ENCODE results near the gene ZC2HC1B.

Gene ZC2HC1B, protein sequence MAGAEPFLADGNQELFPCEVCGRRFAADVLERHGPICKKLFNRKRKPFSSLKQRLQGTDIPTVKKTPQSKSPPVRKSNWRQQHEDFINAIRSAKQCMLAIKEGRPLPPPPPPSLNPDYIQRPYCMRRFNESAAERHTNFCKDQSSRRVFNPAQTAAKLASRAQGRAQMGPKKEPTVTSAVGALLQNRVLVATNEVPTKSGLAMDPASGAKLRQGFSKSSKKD

DNA sequence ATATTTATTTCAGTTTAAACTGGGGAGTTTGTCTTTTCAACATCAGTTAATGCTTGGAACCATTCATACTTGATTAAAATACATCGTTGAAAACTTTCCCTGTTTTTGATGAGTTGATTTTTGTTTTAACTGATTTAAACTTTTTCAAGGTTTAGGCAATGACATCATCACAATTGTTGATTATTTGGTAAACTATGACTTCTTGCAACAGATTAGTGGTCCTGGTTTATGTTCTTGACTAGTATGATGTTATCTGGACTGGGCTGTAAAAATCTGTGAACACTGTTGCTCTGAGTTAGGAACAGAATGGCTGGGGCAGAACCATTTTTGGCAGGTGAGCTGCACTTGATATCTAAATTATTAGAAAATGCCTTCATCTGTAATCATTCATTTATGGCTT lies at the start of gene ZC2HC1B:
ZC2HC1B (plus strand) TSS at position 241 of the 400 bp plus-strand sequence; CDS start at position 307, 66 bp downstream.
- peaks cover 40% of the 10 kb centered on the region for H3K36me3 ChIP-seq

DNA sequence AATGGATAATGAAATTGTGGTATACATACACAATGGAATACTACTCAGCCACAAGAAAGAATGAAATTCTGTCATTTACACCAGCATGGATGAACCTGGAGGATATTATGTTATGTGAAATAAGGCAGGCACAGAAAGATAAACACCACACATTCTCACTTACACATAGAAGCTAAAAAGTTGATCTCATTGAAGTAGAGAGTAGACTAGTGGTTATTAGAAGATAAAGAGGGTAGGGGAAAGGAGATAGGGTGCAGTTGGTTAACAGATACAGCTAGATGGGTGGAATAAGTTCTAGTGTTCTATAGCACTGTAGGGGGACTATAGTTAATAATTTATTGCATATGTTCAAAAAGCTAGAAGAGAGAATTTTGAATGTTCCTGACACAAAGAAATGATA lies 46.7 kb upstream of the ZC2HC1B start:
- Histone ChIP-seq H3K4me3 (ENCODE audit: low read depth, low read length) (no peak overlapping the region), H3K9me3 (ENCODE audit: severe bottlenecking) (no peaks in the 10 kb centered on the region), H3K27ac (no peak overlapping the region), H3K27me3 (ENCODE audit: insufficient read depth, low read depth, severe bottlenecking) (no peaks in the 10 kb centered on the region), H3K36me3 (no peaks in the 10 kb centered on the region)
- TF ChIP-seq, protein P1, sequence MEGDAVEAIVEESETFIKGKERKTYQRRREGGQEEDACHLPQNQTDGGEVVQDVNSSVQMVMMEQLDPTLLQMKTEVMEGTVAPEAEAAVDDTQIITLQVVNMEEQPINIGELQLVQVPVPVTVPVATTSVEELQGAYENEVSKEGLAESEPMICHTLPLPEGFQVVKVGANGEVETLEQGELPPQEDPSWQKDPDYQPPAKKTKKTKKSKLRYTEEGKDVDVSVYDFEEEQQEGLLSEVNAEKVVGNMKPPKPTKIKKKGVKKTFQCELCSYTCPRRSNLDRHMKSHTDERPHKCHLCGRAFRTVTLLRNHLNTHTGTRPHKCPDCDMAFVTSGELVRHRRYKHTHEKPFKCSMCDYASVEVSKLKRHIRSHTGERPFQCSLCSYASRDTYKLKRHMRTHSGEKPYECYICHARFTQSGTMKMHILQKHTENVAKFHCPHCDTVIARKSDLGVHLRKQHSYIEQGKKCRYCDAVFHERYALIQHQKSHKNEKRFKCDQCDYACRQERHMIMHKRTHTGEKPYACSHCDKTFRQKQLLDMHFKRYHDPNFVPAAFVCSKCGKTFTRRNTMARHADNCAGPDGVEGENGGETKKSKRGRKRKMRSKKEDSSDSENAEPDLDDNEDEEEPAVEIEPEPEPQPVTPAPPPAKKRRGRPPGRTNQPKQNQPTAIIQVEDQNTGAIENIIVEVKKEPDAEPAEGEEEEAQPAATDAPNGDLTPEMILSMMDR (IDR thresholded peaks at IDR 0.05; ENCODE audit: low read depth, low read length): no peak
- DNase-seq: no peak

More for the DNA sequence above, at the start of gene ZC2HC1B:
- H3K27me3 ChIP-seq (ENCODE audit: insufficient read depth, low read depth, severe bottlenecking): no peaks in the 10 kb centered on the region
- H3K27ac ChIP-seq: no peak within 1 kb of the TSS
- TF ChIP-seq, protein P1 (IDR thresholded peaks at IDR 0.05; ENCODE audit: low read depth, low read length): no peak
- no peak within 1 kb of the TSS for H3K4me3 ChIP-seq (ENCODE audit: low read depth, low read length)
- DNase-seq: no peak
- H3K9me3 ChIP-seq (ENCODE audit: severe bottlenecking): no peaks in the 10 kb centered on the region

DNA sequence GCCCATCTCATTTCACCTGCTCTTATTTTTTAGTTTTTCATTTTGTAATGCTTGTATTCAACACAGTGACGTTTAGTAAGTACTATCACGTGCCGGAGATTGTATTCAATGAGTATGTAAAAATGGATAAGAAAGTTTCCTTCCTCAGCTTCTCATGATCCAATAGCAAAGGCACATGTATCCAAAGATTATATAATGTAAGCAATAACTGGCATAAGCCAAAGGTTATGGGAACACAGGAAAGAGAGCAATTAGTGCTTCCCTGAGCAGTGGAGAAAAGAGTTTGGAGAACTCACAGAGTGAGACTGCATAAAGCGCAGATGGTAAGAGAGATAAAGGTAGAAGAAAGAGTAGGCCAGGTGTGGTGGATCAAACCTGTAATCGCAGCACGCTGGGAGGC lies 42.9 kb upstream of the ZC2HC1B start:
- no peaks in the 10 kb centered on the region for H3K9me3 ChIP-seq (ENCODE audit: severe bottlenecking)
- no peaks in the 10 kb centered on the region for H3K36me3 ChIP-seq
- DNase-seq: no peak
- no peak overlapping the region for H3K27ac ChIP-seq
- TF ChIP-seq, protein P1 (IDR thresholded peaks at IDR 0.05; ENCODE audit: low read depth, low read length): no peak
- no peaks in the 10 kb centered on the region for H3K27me3 ChIP-seq (ENCODE audit: insufficient read depth, low read depth, severe bottlenecking)
- H3K4me3 ChIP-seq (ENCODE audit: low read depth, low read length): no peak overlapping the region

DNA sequence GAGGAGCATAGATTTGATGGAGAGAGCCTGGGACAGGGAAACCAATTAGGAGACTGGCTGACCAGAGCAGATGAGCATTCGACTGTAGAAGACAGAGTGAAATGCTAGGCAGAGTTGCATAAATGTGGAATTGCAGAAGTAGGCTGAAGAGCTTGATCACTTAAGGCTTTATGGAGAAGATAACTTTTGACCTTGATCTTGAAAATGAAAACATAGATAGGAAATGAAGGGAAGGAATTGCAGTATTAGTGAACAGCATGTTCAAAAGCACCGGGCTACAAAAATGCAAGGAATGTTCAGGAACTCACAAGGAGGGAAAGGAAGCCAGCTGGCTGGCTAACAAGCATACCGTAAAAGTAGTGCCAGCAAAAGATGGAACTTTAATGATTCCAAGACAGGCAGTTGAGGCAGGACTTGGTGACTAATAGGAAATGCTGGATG lies 41.7 kb upstream of the ZC2HC1B start:
- TF ChIP-seq, protein P1 (IDR thresholded peaks at IDR 0.05; ENCODE audit: low read depth, low read length): no peak
- no peak for DNase-seq

DNA sequence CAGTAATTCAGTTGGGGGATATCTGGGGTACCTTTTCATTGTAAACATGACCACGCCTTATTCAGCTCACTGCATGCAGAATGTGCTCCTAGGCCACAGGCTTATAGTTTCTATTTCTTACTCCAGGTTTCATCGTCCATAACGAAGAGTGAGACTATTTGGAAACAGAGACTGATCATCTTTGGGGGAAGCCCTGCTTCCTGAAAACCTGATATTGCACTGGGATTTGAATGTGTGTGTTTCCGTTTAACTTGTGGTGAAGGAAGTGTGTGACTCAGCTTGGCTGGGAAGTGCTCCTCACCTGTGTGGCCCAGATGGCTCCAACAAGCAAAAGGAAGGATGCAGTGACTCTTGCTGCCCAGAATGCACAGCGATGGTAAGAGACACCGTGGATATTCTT lies 40.7 kb upstream of the ZC2HC1B start:
- H3K27me3 ChIP-seq (ENCODE audit: insufficient read depth, low read depth, severe bottlenecking): no peaks in the 10 kb centered on the region
- no peaks in the 10 kb centered on the region for H3K36me3 ChIP-seq
- H3K4me3 ChIP-seq (ENCODE audit: low read depth, low read length): no peak overlapping the region
- H3K27ac ChIP-seq: no peak overlapping the region
- H3K9me3 ChIP-seq (ENCODE audit: severe bottlenecking): no peaks in the 10 kb centered on the region
- TF ChIP-seq, protein P1 (IDR thresholded peaks at IDR 0.05; ENCODE audit: low read depth, low read length): no peak
- DNase-seq: no peak

More for the DNA sequence above, 41.7 kb upstream of the ZC2HC1B start:
- Histone ChIP-seq H3K27ac (no peak overlapping the region), H3K4me3 (ENCODE audit: low read depth, low read length) (no peak overlapping the region), H3K27me3 (ENCODE audit: insufficient read depth, low read depth, severe bottlenecking) (no peaks in the 10 kb centered on the region), H3K36me3 (no peaks in the 10 kb centered on the region), H3K9me3 (ENCODE audit: severe bottlenecking) (no peaks in the 10 kb centered on the region)

DNA sequence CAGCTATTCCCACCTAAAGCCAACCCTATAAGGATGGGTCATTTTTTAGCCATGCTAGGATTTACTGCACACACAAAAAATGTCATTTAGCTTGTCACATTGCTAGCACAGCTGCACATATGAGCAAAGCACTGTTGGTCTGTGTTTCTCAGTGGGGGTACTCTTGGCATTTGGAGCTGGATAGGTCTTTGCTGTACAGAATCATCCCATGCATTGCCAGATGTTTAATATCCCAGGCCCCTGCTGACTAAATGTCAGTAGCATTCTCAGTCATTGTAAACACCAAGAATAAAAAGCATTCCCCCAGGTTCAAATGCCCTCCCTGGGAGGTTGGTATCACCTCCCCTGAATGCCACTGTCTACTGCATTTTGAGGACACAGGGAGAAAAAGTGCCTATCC lies 35.7 kb upstream of the ZC2HC1B start:
- H3K36me3 ChIP-seq: no peaks in the 10 kb centered on the region
- TF ChIP-seq, protein P1 (IDR thresholded peaks at IDR 0.05; ENCODE audit: low read depth, low read length): no peak
- no peak overlapping the region for H3K4me3 ChIP-seq (ENCODE audit: low read depth, low read length)
- no peak overlapping the region for H3K27ac ChIP-seq
- DNase-seq: no peak
- no peaks in the 10 kb centered on the region for H3K9me3 ChIP-seq (ENCODE audit: severe bottlenecking)
- H3K27me3 ChIP-seq (ENCODE audit: insufficient read depth, low read depth, severe bottlenecking): no peaks in the 10 kb centered on the region
